Panc1 (cell line): ENCODE measurements around the gene CDKAL1. TPM values are rescaled to one million over a fixed set of nuclear protein-coding genes. Genes with fewer than 3 reads are reported as not detected.

Experiments
- ATAC-seq: fragments of 200-7000 bp; cut with Tn5 transposase; 2 replicates; pipeline ENCODE4 v1.9.1; 2020; ENCODE audit warnings: mild to moderate bottlenecking, moderate library complexity
- BruUV-seq: library from RNA; stranded (reverse); fragments of 400-500 nt; replicated peaks from 2 replicates; lab custom pipeline; 2021; lab: Mats Ljungman, UMichigan
- CTCF ChIA-PET: fragments of 300-600 bp; sonication (Branson Sonifier 250); formaldehyde crosslinking; loops from one replicate; lab custom pipeline; 2022; ENCODE audit warnings: antibody characterized with exemption; lab: Charles Lee
- POLR2A ChIA-PET: fragments of 300-600 bp; sonication (Branson Sonifier 250); formaldehyde crosslinking; loops from one replicate; lab custom pipeline; 2022; ENCODE audit warnings: antibody characterized with exemption; lab: Charles Lee
- DNase-seq: peaks from one replicate; pipeline ENCODE4 v3.0.0-alpha.2; 2010; ENCODE audit warnings: low read depth, low spot score
- H3K27ac ChIP-seq: 2 replicates; pipeline ENCODE4 v1.5.1; 2011; ENCODE audit warnings: mild to moderate bottlenecking, low read length, inconsistent platforms
- H3K27me3 ChIP-seq: fragments of 200-500 bp; sonication (Bioruptor generic); 2 replicates; pipeline ENCODE4 v1.6.0; 2014; ENCODE audit warnings: low read length, inconsistent platforms; ENCODE audit not compliant: control insufficient read depth, insufficient read depth
- H3K36me3 ChIP-seq: fragments of 200-500 bp; sonication (Bioruptor generic); 2 replicates; pipeline ENCODE4 v1.5.1; 2014; ENCODE audit warnings: inconsistent platforms, mild to moderate bottlenecking, low read length, moderate library complexity; ENCODE audit not compliant: control insufficient read depth, insufficient read depth
- H3K4me1 ChIP-seq: 2 replicates; pipeline ENCODE4 v1.5.1; 2011; ENCODE audit warnings: inconsistent platforms, mild to moderate bottlenecking, low read length, moderate library complexity; ENCODE audit not compliant: control insufficient read depth, insufficient read depth
- H3K4me3 ChIP-seq, 2 experiments: 2 replicates each; pipeline ENCODE4 v1.5.1; 2011 to 2012; ENCODE audit warnings: low read depth in 2 of 2, low read length in 2 of 2, mild to moderate bottlenecking in 2 of 2, inconsistent platforms in 1 of 2, moderate library complexity in 1 of 2
- H3K9me3 ChIP-seq: fragments of 200-500 bp; sonication (Bioruptor generic); 2 replicates; pipeline ENCODE4 v1.5.1; 2014; ENCODE audit warnings: low read depth, mild to moderate bottlenecking, inconsistent platforms, low read length, moderate library complexity; ENCODE audit not compliant: control insufficient read depth, insufficient read depth
- CTCF ChIP-seq: fragments of 450-650 bp; IDR thresholded peaks from 2 replicates; pipeline ENCODE4 v1.5.1; 2017; ENCODE audit warnings: mild to moderate bottlenecking
- POLR2AphosphoS5 ChIP-seq: IDR thresholded peaks from 2 replicates; pipeline ENCODE4 v1.6.1; 2012; ENCODE audit warnings: mild to moderate bottlenecking, low read depth, low read length, moderate library complexity
- REST ChIP-seq, 2 experiments: IDR thresholded peaks; 2 replicates each; pipeline ENCODE4 v1.6.1; 2011 to 2012; ENCODE audit warnings: low read depth in 2 of 2, control low read depth in 1 of 2, low read length in 1 of 2, mild to moderate bottlenecking in 1 of 2, moderate library complexity in 1 of 2; ENCODE audit not compliant: insufficient read depth in 1 of 2
- SIN3A ChIP-seq: IDR thresholded peaks from 2 replicates; pipeline ENCODE4 v1.6.1; 2012; ENCODE audit warnings: low read depth, mild to moderate bottlenecking, low read length, moderate library complexity, borderline replicate concordance; ENCODE audit not compliant: insufficient read depth
- TCF7L2 ChIP-seq: IDR thresholded peaks from 2 replicates; pipeline ENCODE4 v1.6.1; 2011; ENCODE audit warnings: mild to moderate bottlenecking, low read depth, low read length, inconsistent platforms
- in situ Hi-C: cut with HindIII; loops from 2 replicates; pipeline ENCODE4 v1.10.0; 2016; ENCODE audit warnings: low sequenced_read_pairs, low pct_unique_long_range_greater_than_20kb
- intact Hi-C: fragments of 100-400 bp; cut with micrococcal nuclease; formaldehyde crosslinking; loops from one replicate; pipeline ENCODE4 v1.10.0; 2022; ENCODE audit not compliant: unreplicated experiment
- total RNA-seq: library from RNA; stranded (reverse); gene quantifications from one replicate; pipeline ENCODE4 v1.2.1, GENCODE V29; 2021; ENCODE audit not compliant: unreplicated experiment

Gene CDKAL1
- total RNA-seq, 1 experiment from 2014 or later, result 14.5 TPM

GRCh38 chr6:20866935-20867703 is 332.9 kb downstream of the CDKAL1 start:
- Histone ChIP-seq H3K27ac (no peak overlapping the region), H3K9me3 (no peaks in the 10 kb centered on the region), H3K4me1 (no peaks in the 10 kb centered on the region), H3K27me3 (no peaks in the 10 kb centered on the region), H3K4me3 (no peak overlapping the region), H3K36me3 (no peaks in the 10 kb centered on the region)
- in situ Hi-C loops (no loop called here), intact Hi-C loops (no loop called here)
- DNase-seq, result no peak
- no peak for ATAC-seq
- ChIA-PET CTCF (no interaction called here), POLR2A (no interaction called here)
- BruUV-seq, result no TSS peak
- TF ChIP-seq REST (IDR thresholded peaks at IDR 0.05; ENCODE audit: insufficient read depth in 1 of 2, low read depth in 2 of 2, low read length in 1 of 2) (no peak), POLR2AphosphoS5 (no peak), CTCF (no peak), SIN3A (no peak), TCF7L2 (no peak)

GRCh38 chr6:20868397-20869096 is 334.3 kb downstream of the CDKAL1 start:
- no TSS peak for BruUV-seq
- POLR2A ChIA-PET, result no interaction called here
- no peak for ATAC-seq

More at GRCh38 chr6:20868397-20869096, 334.3 kb downstream of the CDKAL1 start:
- no peak overlapping the region for H3K4me3 ChIP-seq
- H3K27ac ChIP-seq, result no peak overlapping the region
- in situ Hi-C loops (no loop called here), intact Hi-C loops (no loop called here)
- TF ChIP-seq POLR2AphosphoS5 (no peak), TCF7L2 (no peak), REST (IDR thresholded peaks at IDR 0.05; ENCODE audit: insufficient read depth in 1 of 2, low read depth in 2 of 2, low read length in 1 of 2) (no peak), SIN3A (no peak), CTCF (no peak)
- H3K27me3 ChIP-seq, result no peaks in the 10 kb centered on the region
- no peaks in the 10 kb centered on the region for H3K4me1 ChIP-seq
- H3K36me3 ChIP-seq, result no peaks in the 10 kb centered on the region
- DNase-seq, result no peak
- CTCF ChIA-PET, result no interaction called here
- H3K9me3 ChIP-seq, result no peaks in the 10 kb centered on the region
